ENCODE measurements around the gene LRRK1. TPM values are rescaled to one million over a fixed set of nuclear protein-coding genes. Genes with fewer than 3 reads are reported as not detected.
A peak's percentile ranks its signal among the peaks of the same experiment; 100 is the strongest.

LRRK1 gene
- total RNA-seq, 1 donor from 2014 or later = 4.8 TPM

DNA sequence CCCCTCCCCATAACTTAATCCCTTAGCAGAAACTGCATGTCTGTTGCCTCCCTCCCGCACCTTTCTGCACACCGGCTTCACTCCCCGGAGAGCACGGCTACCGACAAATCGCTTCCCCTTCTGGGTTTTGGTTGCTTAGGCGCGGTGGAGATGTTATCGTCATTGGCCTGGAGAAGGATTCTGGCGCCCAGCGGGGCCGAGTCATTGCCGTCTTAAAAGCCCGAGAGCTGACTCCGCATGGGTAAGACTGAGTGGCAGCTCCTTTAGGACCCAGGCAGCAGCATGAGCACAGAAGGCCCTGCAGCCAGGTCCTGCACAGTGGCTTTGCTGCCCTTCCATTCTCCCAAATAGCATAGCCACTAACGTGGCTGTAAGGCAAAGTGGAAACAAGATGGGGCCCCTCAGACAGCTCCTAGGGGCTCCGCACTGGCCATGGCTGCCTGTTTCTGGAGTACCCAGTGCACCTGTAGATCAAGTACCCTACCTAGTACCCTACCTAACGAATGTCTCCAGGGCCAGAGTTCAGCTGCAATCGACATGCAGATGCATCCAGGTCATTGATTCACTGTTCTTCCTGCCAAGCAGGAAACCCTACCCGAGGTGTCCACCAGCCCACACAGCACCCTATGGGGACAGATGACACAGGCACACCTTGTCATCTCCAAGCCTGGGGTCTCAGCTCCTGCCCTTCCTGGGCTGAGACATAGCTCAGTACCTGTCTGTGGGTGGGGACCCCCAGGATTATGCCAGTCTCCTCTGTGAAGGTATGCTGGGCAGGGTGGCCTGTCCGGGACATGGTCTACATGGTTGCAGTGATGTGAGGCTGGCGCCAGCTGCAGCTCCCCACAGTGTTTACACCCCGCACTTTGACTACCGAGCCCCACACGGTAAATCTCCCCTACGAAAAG is 147.6 kb downstream of the LRRK1 start:
- Mint-ChIP-seq H3K4me3 (ENCODE audit: unreplicated experiment) (no peak overlapping the region), H3K27ac (ENCODE audit: unreplicated experiment) (no peak overlapping the region), H3K4me1 (ENCODE audit: unreplicated experiment) (peaks cover 15% of the 10 kb centered on the region), H3K9me3 (ENCODE audit: unreplicated experiment) (no peaks in the 10 kb centered on the region), H3K27me3 (ENCODE audit: unreplicated experiment) (peaks cover 16% of the 10 kb centered on the region), H3K36me3 (ENCODE audit: low read depth, unreplicated experiment) (peaks cover 14% of the 10 kb centered on the region)
- DNase-seq (ENCODE audit: low spot score) = no peak
- TF ChIP-seq, protein P1, sequence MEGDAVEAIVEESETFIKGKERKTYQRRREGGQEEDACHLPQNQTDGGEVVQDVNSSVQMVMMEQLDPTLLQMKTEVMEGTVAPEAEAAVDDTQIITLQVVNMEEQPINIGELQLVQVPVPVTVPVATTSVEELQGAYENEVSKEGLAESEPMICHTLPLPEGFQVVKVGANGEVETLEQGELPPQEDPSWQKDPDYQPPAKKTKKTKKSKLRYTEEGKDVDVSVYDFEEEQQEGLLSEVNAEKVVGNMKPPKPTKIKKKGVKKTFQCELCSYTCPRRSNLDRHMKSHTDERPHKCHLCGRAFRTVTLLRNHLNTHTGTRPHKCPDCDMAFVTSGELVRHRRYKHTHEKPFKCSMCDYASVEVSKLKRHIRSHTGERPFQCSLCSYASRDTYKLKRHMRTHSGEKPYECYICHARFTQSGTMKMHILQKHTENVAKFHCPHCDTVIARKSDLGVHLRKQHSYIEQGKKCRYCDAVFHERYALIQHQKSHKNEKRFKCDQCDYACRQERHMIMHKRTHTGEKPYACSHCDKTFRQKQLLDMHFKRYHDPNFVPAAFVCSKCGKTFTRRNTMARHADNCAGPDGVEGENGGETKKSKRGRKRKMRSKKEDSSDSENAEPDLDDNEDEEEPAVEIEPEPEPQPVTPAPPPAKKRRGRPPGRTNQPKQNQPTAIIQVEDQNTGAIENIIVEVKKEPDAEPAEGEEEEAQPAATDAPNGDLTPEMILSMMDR (IDR thresholded peaks at IDR 0.05; ENCODE audit: unreplicated experiment) = no peak

DNA sequence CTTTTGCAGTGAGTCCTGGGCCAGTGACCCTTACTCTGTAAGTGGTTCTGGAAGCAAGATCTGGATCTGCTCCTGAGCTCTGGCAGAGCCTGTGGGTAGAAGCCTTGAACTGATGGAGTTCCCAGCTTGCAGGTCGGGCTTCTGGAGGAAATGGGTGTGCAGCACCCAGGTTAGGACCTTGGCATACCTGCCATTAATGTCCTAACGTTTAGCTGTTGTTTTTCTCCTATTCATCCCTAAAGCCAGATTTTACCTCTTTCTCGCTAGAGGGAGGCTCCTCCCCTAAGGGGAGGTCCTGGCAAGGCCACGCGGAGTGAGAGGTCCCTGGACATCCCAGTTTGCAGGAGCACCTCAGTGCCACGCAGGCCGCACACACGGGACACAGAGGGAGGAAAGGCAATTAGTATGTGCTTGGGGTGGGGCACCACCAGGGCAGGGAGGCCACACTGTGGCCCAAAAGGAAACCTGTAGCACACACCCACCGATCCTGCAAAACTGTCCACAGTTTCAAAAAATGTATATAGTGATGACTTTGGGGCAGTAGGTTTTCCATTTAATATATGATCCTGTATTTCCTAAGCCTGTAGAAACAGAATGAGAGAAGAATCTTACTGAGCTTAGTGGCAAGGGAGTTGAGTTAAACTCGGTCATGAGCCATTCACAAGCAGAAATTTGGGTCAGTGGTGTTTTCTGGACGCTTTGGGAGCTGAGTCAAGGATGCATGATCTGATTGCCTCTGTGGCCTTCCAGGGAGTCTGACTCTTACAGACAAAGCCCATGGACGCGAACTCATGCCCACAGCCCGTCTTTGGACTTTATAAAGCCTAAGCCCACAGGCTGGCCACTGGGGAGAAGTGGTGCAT is 148.7 kb downstream of the LRRK1 start:
- H3K27me3 Mint-ChIP-seq (ENCODE audit: unreplicated experiment) = peaks cover 16% of the 10 kb centered on the region
- no peaks in the 10 kb centered on the region for H3K9me3 Mint-ChIP-seq (ENCODE audit: unreplicated experiment)
- TF ChIP-seq, protein P1 (IDR thresholded peaks at IDR 0.05; ENCODE audit: unreplicated experiment) = no peak
- H3K27ac Mint-ChIP-seq (ENCODE audit: unreplicated experiment) = peak overlapping the region; percentile 16
- H3K4me3 Mint-ChIP-seq (ENCODE audit: unreplicated experiment) = no peak overlapping the region
- H3K4me1 Mint-ChIP-seq (ENCODE audit: unreplicated experiment) = peaks cover 15% of the 10 kb centered on the region
- no peak for DNase-seq (ENCODE audit: low spot score)
- H3K36me3 Mint-ChIP-seq (ENCODE audit: low read depth, unreplicated experiment) = peaks cover 18% of the 10 kb centered on the region

DNA sequence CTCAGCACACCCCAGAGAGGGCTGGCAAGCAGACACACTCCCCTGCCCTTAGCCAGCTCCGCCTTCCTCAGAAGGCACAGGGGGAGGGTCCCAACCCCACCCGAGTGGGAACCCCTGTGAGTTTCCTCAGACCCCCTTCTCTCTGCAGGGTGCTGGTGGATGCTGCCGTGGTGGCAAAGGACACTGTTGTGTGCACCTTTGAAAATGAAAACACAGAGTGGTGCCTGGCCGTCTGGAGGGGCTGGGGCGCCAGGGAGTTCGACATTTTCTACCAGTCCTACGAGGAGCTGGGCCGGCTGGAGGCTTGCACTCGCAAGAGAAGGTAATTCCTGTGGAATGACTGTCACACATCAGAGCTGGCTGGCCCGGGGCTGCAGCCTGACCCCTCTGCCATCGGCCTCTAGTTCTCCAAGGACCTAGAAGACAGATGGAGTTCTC is 149.4 kb downstream of the LRRK1 start:
- TF ChIP-seq, protein P1 (IDR thresholded peaks at IDR 0.05; ENCODE audit: unreplicated experiment) = no peak
- H3K27me3 Mint-ChIP-seq (ENCODE audit: unreplicated experiment) = peaks cover 18% of the 10 kb centered on the region
- peaks cover 16% of the 10 kb centered on the region for H3K36me3 Mint-ChIP-seq (ENCODE audit: low read depth, unreplicated experiment)
- H3K9me3 Mint-ChIP-seq (ENCODE audit: unreplicated experiment) = no peaks in the 10 kb centered on the region
- no peak overlapping the region for H3K27ac Mint-ChIP-seq (ENCODE audit: unreplicated experiment)
- H3K4me1 Mint-ChIP-seq (ENCODE audit: unreplicated experiment) = peaks cover 15% of the 10 kb centered on the region
- no peak overlapping the region for H3K4me3 Mint-ChIP-seq (ENCODE audit: unreplicated experiment)
- DNase-seq (ENCODE audit: low spot score) = no peak

DNA sequence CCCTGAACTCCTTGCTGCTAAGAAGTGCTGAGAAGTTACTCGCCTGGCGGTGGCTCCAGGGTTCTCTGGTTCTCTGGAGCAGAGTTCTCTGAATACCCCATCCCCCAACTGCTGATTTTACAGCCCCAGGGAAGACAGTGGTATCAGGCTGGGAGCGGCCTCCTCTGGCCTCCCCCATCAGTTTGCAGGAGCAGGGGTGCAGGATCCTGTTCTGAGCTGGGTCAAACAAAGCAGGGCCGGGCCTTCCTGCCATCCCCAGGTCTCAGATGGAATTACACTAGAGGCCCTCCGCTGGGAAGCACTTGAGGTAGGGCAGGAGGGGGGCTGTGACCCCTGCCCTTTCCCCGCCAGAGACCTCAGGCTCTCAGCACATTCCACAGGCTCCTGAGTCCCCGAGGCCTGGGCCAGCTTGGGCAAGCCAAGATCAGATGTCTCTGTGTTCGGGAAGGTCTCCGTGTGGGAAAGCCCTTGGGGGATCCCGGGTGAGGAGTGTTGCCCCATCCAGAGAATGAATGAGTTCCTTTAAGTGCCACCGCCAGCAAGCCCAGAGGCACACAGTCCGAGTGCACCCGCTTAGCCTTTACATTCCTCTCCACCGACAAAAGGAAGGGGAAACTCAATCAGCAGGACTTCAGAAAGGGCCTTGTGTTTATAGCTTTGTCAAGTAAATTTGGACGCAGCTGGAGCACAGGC is 149.9 kb downstream of the LRRK1 start:
- Mint-ChIP-seq H3K4me1 (ENCODE audit: unreplicated experiment) (peaks cover 15% of the 10 kb centered on the region), H3K27me3 (ENCODE audit: unreplicated experiment) (peaks cover 19% of the 10 kb centered on the region), H3K4me3 (ENCODE audit: unreplicated experiment) (no peak overlapping the region), H3K27ac (ENCODE audit: unreplicated experiment) (no peak overlapping the region), H3K9me3 (ENCODE audit: unreplicated experiment) (no peaks in the 10 kb centered on the region), H3K36me3 (ENCODE audit: low read depth, unreplicated experiment) (peaks cover 16% of the 10 kb centered on the region)
- TF ChIP-seq, protein P1 (IDR thresholded peaks at IDR 0.05; ENCODE audit: unreplicated experiment) = peak; percentile 27
- DNase-seq (ENCODE audit: low spot score) = peak; percentile 38

Data from endothelial cell (in vitro differentiated cells).